MCF 10A (cell line): ENCODE measurements around the gene ZNF750. TPM values are rescaled to one million over a fixed set of nuclear protein-coding genes. Genes with fewer than 3 reads are reported as not detected.

Source experiments
- BruUV-seq: library from RNA; stranded (reverse); fragments of 400-500 nt; replicated peaks from 2 replicates; lab custom pipeline; 2021; lab: Mats Ljungman, UMichigan
- CTCF ChIA-PET: fragments of 300-600 bp; sonication (Branson Sonifier 250); formaldehyde crosslinking; extraction: SDS; loops from one replicate; lab custom pipeline; 2021; ENCODE audit warnings: antibody characterized with exemption, inconsistent platforms; lab: Yijun Ruan, JAX
- POLR2A ChIA-PET: fragments of 300-600, 350-650 bp; sonication (Branson Sonifier 250); formaldehyde crosslinking; extraction: SDS; loops from one replicate; lab custom pipeline; 2020; ENCODE audit warnings: antibody characterized with exemption, inconsistent platforms; lab: Yijun Ruan, JAX
- DNase-seq: peaks from one replicate; pipeline ENCODE4 v3.0.0-alpha.2; 2018; ENCODE audit not compliant: unreplicated experiment
- H3K27ac Mint-ChIP-seq: one replicate; pipeline ENCODE4 v1.8.0; 2022; ENCODE audit warnings: mild to moderate bottlenecking, low read depth, mixed read lengths; ENCODE audit not compliant: unreplicated experiment
- H3K27me3 Mint-ChIP-seq: one replicate; pipeline ENCODE4 v1.8.0; 2022; ENCODE audit warnings: mixed read lengths; ENCODE audit not compliant: insufficient read depth, unreplicated experiment
- H3K36me3 Mint-ChIP-seq: one replicate; pipeline ENCODE4 v1.8.0; 2022; ENCODE audit warnings: mild to moderate bottlenecking, moderate library complexity, mixed read lengths; ENCODE audit not compliant: insufficient read depth, unreplicated experiment
- H3K4me1 Mint-ChIP-seq: one replicate; pipeline ENCODE4 v1.8.0; 2022; ENCODE audit warnings: mixed read lengths; ENCODE audit not compliant: insufficient read depth, unreplicated experiment
- H3K4me3 Mint-ChIP-seq: one replicate; pipeline ENCODE4 v1.8.0; 2022; ENCODE audit warnings: mild to moderate bottlenecking, moderate library complexity, mixed read lengths; ENCODE audit not compliant: unreplicated experiment
- H3K9me3 Mint-ChIP-seq: one replicate; pipeline ENCODE4 v1.8.0; 2022; ENCODE audit warnings: mixed read lengths; ENCODE audit not compliant: unreplicated experiment
- CTCF ChIP-seq: fragments of 200-600 bp; IDR thresholded peaks from one replicate; pipeline ENCODE4 v1.8.0; 2022; ENCODE audit warnings: antibody characterized with exemption, mild to moderate bottlenecking; ENCODE audit not compliant: unreplicated experiment
- intact Hi-C: fragments of 100-400 bp; cut with micrococcal nuclease; formaldehyde crosslinking; loops from 2 replicates; pipeline ENCODE4 v1.14.1; 2022
- total RNA-seq: library from RNA; stranded (reverse); gene quantifications from 2 replicates; pipeline ENCODE4 v1.2.3, GENCODE V29; 2022

The ZNF750 gene
- total RNA-seq, 1 experiment from 2014 or later = 0.14 TPM

GRCh38 chr17:82865774-82866395 lies 26.1 kb upstream of the ZNF750 start:
- H3K27ac Mint-ChIP-seq = no peak overlapping the region
- POLR2A ChIA-PET = interaction anchor here (1.0 kb wide), 2 partner anchors 10 to 55 kb away, joined by 3 read pairs; no protein-coding TSS in a partner anchor
- DNase-seq = no peak
- H3K36me3 Mint-ChIP-seq = peaks cover 5% of the 10 kb centered on the region
- H3K4me3 Mint-ChIP-seq = no peak overlapping the region
- no peak for TF ChIP-seq CTCF
- H3K27me3 Mint-ChIP-seq = no peaks in the 10 kb centered on the region
- H3K9me3 Mint-ChIP-seq = no peaks in the 10 kb centered on the region
- intact Hi-C loops = no loop called here
- H3K4me1 Mint-ChIP-seq = peaks cover 5% of the 10 kb centered on the region
- CTCF ChIA-PET = no interaction called here
- BruUV-seq = no TSS peak

GRCh38 chr17:82865274-82865673 lies 25.5 kb upstream of the ZNF750 start:
- H3K9me3 Mint-ChIP-seq = no peaks in the 10 kb centered on the region
- H3K27me3 Mint-ChIP-seq = no peaks in the 10 kb centered on the region
- DNase-seq = no peak
- no peak for TF ChIP-seq CTCF
- intact Hi-C loops = no loop called here
- POLR2A ChIA-PET = interaction anchor here (1.0 kb wide), 2 partner anchors 10 to 54 kb away, joined by 3 read pairs; no protein-coding TSS in a partner anchor
- BruUV-seq = no TSS peak
- CTCF ChIA-PET = no interaction called here
- no peak overlapping the region for H3K27ac Mint-ChIP-seq
- H3K4me1 Mint-ChIP-seq = peaks cover 5% of the 10 kb centered on the region
- no peak overlapping the region for H3K4me3 Mint-ChIP-seq
- H3K36me3 Mint-ChIP-seq = no peaks in the 10 kb centered on the region

DNA sequence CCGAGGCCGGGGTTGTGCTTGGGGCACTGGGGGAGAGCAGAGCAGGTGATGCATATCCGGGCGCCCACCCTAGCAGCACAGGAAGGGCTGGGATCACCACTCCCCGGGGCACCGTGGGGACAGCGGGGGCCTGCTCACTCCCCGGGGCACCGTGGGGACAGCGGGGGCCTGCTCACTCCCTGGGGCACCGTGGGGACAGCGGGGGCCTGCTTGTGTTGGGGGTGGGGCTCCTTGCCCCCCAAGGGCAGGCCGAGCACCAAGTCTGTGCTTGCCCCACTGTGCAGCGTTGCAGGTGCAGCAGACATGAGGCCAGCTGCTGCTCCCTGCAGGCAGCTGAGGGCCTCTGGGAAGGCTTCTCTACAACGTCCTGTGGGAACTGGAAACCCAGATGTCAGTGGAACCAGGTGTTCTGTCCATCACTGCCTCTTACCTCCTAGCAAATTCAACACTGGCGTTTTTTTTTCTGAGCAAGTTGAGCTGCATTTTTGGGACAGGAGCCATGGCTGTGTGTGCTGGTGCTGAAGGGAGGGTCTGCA lies 25.0 kb upstream of the ZNF750 start:
- Mint-ChIP-seq H3K9me3 (no peaks in the 10 kb centered on the region), H3K4me3 (no peak overlapping the region), H3K36me3 (no peaks in the 10 kb centered on the region), H3K27me3 (no peaks in the 10 kb centered on the region), H3K27ac (no peak overlapping the region), H3K4me1 (peaks cover 10% of the 10 kb centered on the region)
- DNase-seq = no peak
- TF ChIP-seq CTCF = no peak
- intact Hi-C loops = no loop called here
- no TSS peak for BruUV-seq
- ChIA-PET CTCF (no interaction called here), POLR2A (interaction anchor here (0.7 to 2.7 kb wide), 2 partner anchors 11 to 38 kb away, joined by 3 to 18 read pairs; no protein-coding TSS in a partner anchor)

DNA sequence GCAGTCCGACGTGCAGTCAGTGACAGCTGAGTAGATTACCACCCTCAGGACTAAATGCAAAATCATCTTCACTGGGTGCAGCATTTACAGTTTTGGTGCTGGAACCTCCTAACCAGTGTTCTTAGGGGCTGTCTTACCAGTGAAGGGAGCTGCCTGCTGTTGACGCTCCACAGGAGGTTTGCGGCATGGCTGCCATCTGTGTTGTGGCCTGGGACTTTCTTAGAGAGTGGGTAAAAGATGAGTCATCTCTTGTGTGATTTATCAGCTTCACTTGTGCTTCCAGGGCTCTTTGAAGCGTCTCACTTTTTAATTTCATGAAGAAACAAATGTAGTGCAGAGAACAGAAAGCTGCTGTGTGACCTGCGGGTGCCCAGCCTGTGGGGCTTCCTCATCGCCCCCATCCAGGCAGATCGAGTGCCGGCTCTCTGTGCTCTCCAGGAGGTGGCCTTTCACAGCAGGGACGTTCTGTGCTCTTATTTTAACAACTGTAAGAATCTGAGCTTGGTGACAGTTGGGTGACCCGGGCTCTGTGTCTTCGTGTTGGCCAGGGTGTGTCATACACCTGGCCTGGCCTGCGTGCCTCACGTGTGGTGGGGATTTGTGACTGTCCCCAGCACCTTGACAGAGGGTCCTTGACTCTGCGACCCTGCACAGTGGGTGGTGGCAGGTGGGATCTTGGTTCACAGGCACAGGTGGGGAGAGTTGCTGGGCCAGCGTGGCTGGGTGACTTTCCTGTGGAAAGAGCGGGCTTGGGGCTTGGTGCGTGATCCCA lies 24.3 kb upstream of the ZNF750 start:
- H3K4me3 Mint-ChIP-seq = no peak overlapping the region
- intact Hi-C loops = no loop called here
- H3K36me3 Mint-ChIP-seq = no peaks in the 10 kb centered on the region
- peaks cover 10% of the 10 kb centered on the region for H3K4me1 Mint-ChIP-seq
- ChIA-PET CTCF (interaction anchor here (1.9 kb wide), 1 partner anchor 11 kb away, joined by 12 read pairs; no protein-coding TSS in a partner anchor), POLR2A (interaction anchor here (0.6 to 2.7 kb wide), 4 partner anchors 12 to 187 kb away, joined by 3 to 18 read pairs (median 4); no protein-coding TSS in a partner anchor)
- H3K9me3 Mint-ChIP-seq = no peaks in the 10 kb centered on the region
- peak; percentile 58 for DNase-seq
- TF ChIP-seq CTCF = no peak
- no peak overlapping the region for H3K27ac Mint-ChIP-seq
- H3K27me3 Mint-ChIP-seq = no peaks in the 10 kb centered on the region
- BruUV-seq = no TSS peak
